Nephron progenitor cell (in vitro differentiated cells): ENCODE data around the gene CCNO.

ENCODE experiments used
- DNase-seq: peaks from one replicate; pipeline ENCODE4 v3.0.0; 2021
- H3K27ac Mint-ChIP-seq: 2 replicates; pipeline ENCODE4 v1.8.0; 2021; ENCODE audit warnings: mild to moderate bottlenecking, moderate library complexity, mixed read lengths
- H3K27me3 Mint-ChIP-seq: 2 replicates; pipeline ENCODE4 v1.8.0; 2021; ENCODE audit warnings: mild to moderate bottlenecking, low read depth, mixed read lengths; ENCODE audit not compliant: poor library complexity
- H3K36me3 Mint-ChIP-seq: 2 replicates; pipeline ENCODE4 v1.8.0; 2021; ENCODE audit warnings: low read depth, mixed read lengths
- H3K4me1 Mint-ChIP-seq: 2 replicates; pipeline ENCODE4 v1.8.0; 2021; ENCODE audit warnings: mixed read lengths
- H3K4me3 Mint-ChIP-seq: 2 replicates; pipeline ENCODE4 v1.8.0; 2021; ENCODE audit warnings: mild to moderate bottlenecking, moderate library complexity, mixed read lengths
- H3K9me3 Mint-ChIP-seq: 2 replicates; pipeline ENCODE4 v1.8.0; 2021; ENCODE audit warnings: mild to moderate bottlenecking, moderate library complexity, mixed read lengths
- CTCF ChIP-seq: fragments of 200-600 bp; sonication (generic); IDR thresholded peaks from 2 replicates; pipeline ENCODE4 v1.5.0; 2021; ENCODE audit warnings: antibody characterized with exemption

Gene CCNO

DNA sequence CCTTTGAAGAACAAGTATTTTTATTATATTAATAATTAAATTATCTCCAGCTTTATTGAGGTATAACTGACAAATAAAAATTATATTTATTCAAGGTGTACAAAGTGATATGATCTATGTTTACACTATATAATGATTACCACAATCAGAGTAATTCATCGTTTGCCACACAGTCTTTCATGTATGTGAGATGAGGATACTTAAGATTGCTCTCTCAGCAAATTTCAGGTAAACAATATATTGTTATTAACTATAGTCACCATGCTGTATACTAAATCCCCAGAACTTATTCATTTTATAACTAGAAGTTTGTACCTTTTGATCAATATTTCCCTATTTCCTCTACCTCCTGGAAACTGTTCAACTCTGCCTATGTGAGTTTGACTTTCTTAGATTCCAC is 16.7 kb upstream of the CCNO start:
- peaks cover 9% of the 10 kb centered on the region for H3K36me3 Mint-ChIP-seq
- peaks cover 4% of the 10 kb centered on the region for H3K27me3 Mint-ChIP-seq
- no peak overlapping the region for H3K27ac Mint-ChIP-seq
- H3K4me1 Mint-ChIP-seq: no peaks in the 10 kb centered on the region
- TF ChIP-seq CTCF: no peak
- DNase-seq: no peak
- peaks cover 24% of the 10 kb centered on the region for H3K9me3 Mint-ChIP-seq
- no peak overlapping the region for H3K4me3 Mint-ChIP-seq

DNA sequence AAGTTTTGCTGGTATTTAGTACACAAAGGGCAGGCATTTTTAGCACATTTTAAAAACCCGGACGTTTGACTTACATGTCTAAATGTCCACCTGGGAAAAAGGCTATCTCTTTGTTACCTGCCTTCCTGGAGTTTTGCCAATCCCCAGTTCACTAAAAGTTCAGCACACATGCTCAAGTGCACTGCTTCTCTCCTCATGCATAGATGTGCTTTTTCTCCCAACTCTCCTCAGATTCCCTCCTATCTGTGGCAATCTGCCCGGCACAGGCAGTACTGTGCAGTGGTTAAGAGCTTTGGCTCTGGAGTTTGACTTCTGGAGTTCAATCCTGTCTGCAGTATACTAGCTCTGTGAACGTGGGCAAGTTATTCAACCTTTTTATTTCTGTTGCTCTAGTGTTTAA is 8.3 kb upstream of the CCNO start:
- Mint-ChIP-seq H3K9me3 (peaks cover 3% of the 10 kb centered on the region), H3K27ac (no peak overlapping the region), H3K4me1 (no peaks in the 10 kb centered on the region), H3K27me3 (peaks cover 24% of the 10 kb centered on the region), H3K4me3 (no peak overlapping the region), H3K36me3 (no peaks in the 10 kb centered on the region)
- no peak for TF ChIP-seq CTCF
- DNase-seq: no peak

GRCh38 chr5:55236800-55237199 is 3.4 kb upstream of the CCNO start:
- peaks cover 64% of the 10 kb centered on the region for H3K27me3 Mint-ChIP-seq
- no peak overlapping the region for H3K4me3 Mint-ChIP-seq
- TF ChIP-seq CTCF: no peak

GRCh38 chr5:55234121-55234700 is 803 bp upstream of the CCNO start:
- Mint-ChIP-seq H3K27ac (peak overlapping the region; percentile 54), H3K9me3 (no peaks in the 10 kb centered on the region), H3K27me3 (peaks cover 79% of the 10 kb centered on the region), H3K4me1 (peaks cover 31% of the 10 kb centered on the region), H3K4me3 (peak overlapping the region; percentile 89), H3K36me3 (no peaks in the 10 kb centered on the region)
- TF ChIP-seq CTCF: no peak
- DNase-seq: peak; percentile 37

More at GRCh38 chr5:55236800-55237199, 3.4 kb upstream of the CCNO start:
- no peaks in the 10 kb centered on the region for H3K36me3 Mint-ChIP-seq
- H3K9me3 Mint-ChIP-seq: no peaks in the 10 kb centered on the region
- H3K27ac Mint-ChIP-seq: no peak overlapping the region
- no peak for DNase-seq
- peaks cover 20% of the 10 kb centered on the region for H3K4me1 Mint-ChIP-seq

GRCh38 chr5:55232271-55232984 is 980 bp downstream of the CCNO start:
- peak; percentile 50 for DNase-seq
- H3K27ac Mint-ChIP-seq: no peak overlapping the region
- H3K27me3 Mint-ChIP-seq: peaks cover 96% of the 10 kb centered on the region

More at GRCh38 chr5:55232271-55232984, 980 bp downstream of the CCNO start:
- H3K4me3 Mint-ChIP-seq: peak overlapping the region; percentile 86
- no peaks in the 10 kb centered on the region for H3K36me3 Mint-ChIP-seq
- peaks cover 38% of the 10 kb centered on the region for H3K4me1 Mint-ChIP-seq
- TF ChIP-seq CTCF: no peak
- no peaks in the 10 kb centered on the region for H3K9me3 Mint-ChIP-seq
